HepG2 (cell line): ENCODE data around the gene NOC2L. TPM values are rescaled to one million over a fixed set of nuclear protein-coding genes. Genes with fewer than 3 reads are reported as not detected.

Experiments
- ATF7-NPFF ChIP-seq: sonication (generic); formaldehyde crosslinking; IDR thresholded peaks from 2 replicates; pipeline ENCODE4 v1.8.1; 2023; ENCODE audit warnings: mild to moderate bottlenecking, low read depth, missing genetic modification reagents, moderate library complexity
- BCL6 ChIP-seq: IDR thresholded peaks from 2 replicates; pipeline ENCODE4 v1.6.1; 2016; ENCODE audit warnings: missing genetic modification reagents, missing compliant biosample characterization
- EEA1 ChIP-seq: sonication (generic); formaldehyde crosslinking; IDR thresholded peaks from 2 replicates; pipeline ENCODE4 v1.5.1; 2020; ENCODE audit warnings: mild to moderate bottlenecking, missing genetic modification reagents, borderline replicate concordance
- HNRNPLL ChIP-seq: fragments of 200-400 bp; formaldehyde crosslinking; IDR thresholded peaks from 2 replicates; pipeline ENCODE4 v1.6.1; 2017; ENCODE audit warnings: mild to moderate bottlenecking, low read depth, low read length; ENCODE audit not compliant: poor library complexity, severe bottlenecking
- KLF12 ChIP-seq: sonication (generic); formaldehyde crosslinking; IDR thresholded peaks from 2 replicates; pipeline ENCODE4 v1.4.0; 2020; ENCODE audit warnings: missing genetic modification reagents, borderline replicate concordance
- MTF2 ChIP-seq: sonication (generic); formaldehyde crosslinking; IDR thresholded peaks from 2 replicates; pipeline ENCODE4 v1.5.0; 2020; ENCODE audit warnings: missing genetic modification reagents, borderline replicate concordance
- MXI1 ChIP-seq: IDR thresholded peaks from 3 replicates; pipeline ENCODE4 v1.6.1; 2012; ENCODE audit warnings: low read depth, low read length, inconsistent platforms, borderline replicate concordance
- SAP130 ChIP-seq: IDR thresholded peaks from 2 replicates; pipeline ENCODE4 v1.6.1; 2016; ENCODE audit warnings: low read depth
- SRSF1 ChIP-seq: fragments of 200-400 bp; formaldehyde crosslinking; optimal IDR thresholded peaks from 2 replicates; pipeline ENCODE3; 2017; ENCODE audit warnings: mild to moderate bottlenecking, low read depth, low read length, moderate library complexity
- TAF15 ChIP-seq: fragments of 200-400 bp; formaldehyde crosslinking; IDR thresholded peaks from one replicate; pipeline ENCODE4 v1.6.1; 2018; ENCODE audit warnings: mild to moderate bottlenecking, low read depth, low read length; ENCODE audit not compliant: poor library complexity, severe bottlenecking
- ZFY ChIP-seq: sonication (generic); formaldehyde crosslinking; IDR thresholded peaks from 2 replicates; pipeline ENCODE4 v1.4.0; 2020; ENCODE audit warnings: missing genetic modification reagents
- ZNF558 ChIP-seq: sonication (generic); formaldehyde crosslinking; IDR thresholded peaks from 2 replicates; pipeline ENCODE4 v1.9.0; 2022; ENCODE audit warnings: mild to moderate bottlenecking, missing genetic modification reagents, borderline replicate concordance
- polyA plus RNA-seq, 8 experiments: library from polyadenylated mRNA; depleted of rRNA in 3 of 8; stranded (reverse) in 7 of 8; unstranded in 1 of 8; fragments of >200 nt; fragmentation: Illumina TruSeq in 4 of 8; extraction: Trizol in 4 of 8; gene quantifications; 2 replicates each; pipeline versions ENCODE4 v1.2.1 to v1.2.3, GENCODE V29; 2011 to 2016; ENCODE audit warnings: low read depth in 4 of 8, missing spikeins in 1 of 8, mixed read lengths in 1 of 8; ENCODE audit not compliant: insufficient read depth in 1 of 8
- total RNA-seq, 5 experiments: library from RNA; depleted of rRNA; stranded (reverse); fragments of >200 nt; fragmentation: Illumina TruSeq; extraction: Trizol; gene quantifications; 2 replicates each; pipeline ENCODE4 v1.2.3, GENCODE V29; 2016; ENCODE audit warnings: low read depth in 1 of 5
- TF ChIP-seq, protein P1 (sequence below): fragments of 450-650 bp; IDR thresholded peaks from 2 replicates; pipeline ENCODE4 v1.6.1; 2017
- TF ChIP-seq, protein P2 (sequence below): sonication (generic); formaldehyde crosslinking; IDR thresholded peaks from 2 replicates; pipeline ENCODE4 v1.5.1; 2020; ENCODE audit warnings: missing genetic modification reagents, mild to moderate bottlenecking, borderline replicate concordance
- TF ChIP-seq, protein P3 (sequence below): sonication (generic); formaldehyde crosslinking; IDR thresholded peaks from 2 replicates; pipeline ENCODE4 v1.4.0; 2020; ENCODE audit warnings: missing genetic modification reagents
- TF ChIP-seq, protein P4 (sequence below): sonication (generic); formaldehyde crosslinking; IDR thresholded peaks from 2 replicates; pipeline ENCODE4 v1.8.1; 2023; ENCODE audit warnings: mild to moderate bottlenecking, moderate library complexity, missing genetic modification reagents
- TF ChIP-seq, protein P5 (sequence below): IDR thresholded peaks from 2 replicates; pipeline ENCODE4 v1.6.1; 2016; ENCODE audit warnings: mild to moderate bottlenecking, missing biosample characterization, missing genetic modification reagents
- TF ChIP-seq, protein P6 (sequence below): sonication (generic); formaldehyde crosslinking; IDR thresholded peaks from 2 replicates; pipeline ENCODE4 v1.5.0; 2020; ENCODE audit warnings: missing genetic modification reagents

NOC2L gene
- total and polyA plus RNA-seq, 2 of the 13 experiments (the other 11 are each of a cell fraction or from before 2014, with no cell fraction given) = 32.0 to 103 TPM

DNA sequence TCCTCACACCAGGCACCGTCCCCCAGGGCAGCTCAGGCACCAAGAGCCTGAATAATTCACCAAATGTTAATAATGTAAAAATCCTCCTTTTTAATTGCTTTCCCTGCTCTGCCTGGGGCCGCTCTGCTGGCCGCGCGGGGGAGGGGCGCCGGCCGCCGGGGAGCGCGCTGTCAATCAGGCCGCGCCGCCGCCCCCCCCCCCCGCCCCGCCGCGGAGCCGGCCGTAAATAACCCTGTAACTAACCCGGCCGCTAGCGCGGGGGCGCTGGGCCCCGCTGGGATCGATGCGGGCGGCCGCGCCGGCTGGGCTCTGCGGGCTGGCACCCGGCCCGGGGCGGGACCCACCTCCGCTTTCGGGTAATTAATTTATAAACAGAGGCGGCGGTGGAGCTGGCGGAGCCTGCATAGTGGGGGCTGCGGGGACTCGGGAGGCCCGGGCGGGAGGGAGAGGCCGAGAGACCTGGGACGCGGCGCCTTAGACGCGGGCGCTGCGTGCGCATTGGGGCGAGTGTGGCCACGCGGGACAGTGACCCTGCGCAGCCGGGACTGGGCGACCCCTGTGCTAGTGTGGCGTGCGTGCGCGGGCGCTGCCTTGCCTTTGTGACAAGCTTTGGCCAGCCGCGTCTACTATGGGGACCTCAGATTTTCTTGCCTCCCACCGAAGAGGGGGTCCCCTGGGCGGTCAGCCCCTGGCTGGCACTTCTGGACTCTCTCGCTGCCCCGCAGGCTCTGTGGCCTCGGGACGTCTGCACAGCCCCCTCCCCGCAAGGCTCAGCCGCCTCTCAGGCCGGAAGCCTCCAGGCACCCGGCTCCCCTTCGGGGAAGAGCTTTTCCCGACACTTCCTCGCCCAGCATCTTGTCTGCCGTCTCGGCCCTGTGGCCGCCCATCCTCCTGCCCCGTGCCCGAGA, 18.7 kb downstream of the NOC2L start (continued):
- TF ChIP-seq, protein P1, sequence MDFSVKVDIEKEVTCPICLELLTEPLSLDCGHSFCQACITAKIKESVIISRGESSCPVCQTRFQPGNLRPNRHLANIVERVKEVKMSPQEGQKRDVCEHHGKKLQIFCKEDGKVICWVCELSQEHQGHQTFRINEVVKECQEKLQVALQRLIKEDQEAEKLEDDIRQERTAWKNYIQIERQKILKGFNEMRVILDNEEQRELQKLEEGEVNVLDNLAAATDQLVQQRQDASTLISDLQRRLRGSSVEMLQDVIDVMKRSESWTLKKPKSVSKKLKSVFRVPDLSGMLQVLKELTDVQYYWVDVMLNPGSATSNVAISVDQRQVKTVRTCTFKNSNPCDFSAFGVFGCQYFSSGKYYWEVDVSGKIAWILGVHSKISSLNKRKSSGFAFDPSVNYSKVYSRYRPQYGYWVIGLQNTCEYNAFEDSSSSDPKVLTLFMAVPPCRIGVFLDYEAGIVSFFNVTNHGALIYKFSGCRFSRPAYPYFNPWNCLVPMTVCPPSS = no peak
- TF ChIP-seq TAF15 (no peak), MXI1 (no peak), HNRNPLL (peak; percentile 35), ZNF558 (CRISPR knock-in tag) (no peak), MTF2 (peak; percentile 39; the same call in 1 of the 2 replicates), KLF12 (no peak), SAP130 (CRISPR knock-in tag) (peak; percentile 29; the same call in 1 of the 2 replicates), SRSF1 (no peak), ATF7-NPFF (CRISPR knock-in tag) (no peak), ZFY (CRISPR knock-in tag) (peak; percentile 12; the same call in 1 of the 2 replicates), EEA1 (CRISPR knock-in tag) (0 out of 2 replicates have a peak, but pooled peaks have one; percentile 77), BCL6 (CRISPR knock-in tag) (peak; percentile 34; the same call in 1 of the 2 replicates)
- TF ChIP-seq, protein P2, sequence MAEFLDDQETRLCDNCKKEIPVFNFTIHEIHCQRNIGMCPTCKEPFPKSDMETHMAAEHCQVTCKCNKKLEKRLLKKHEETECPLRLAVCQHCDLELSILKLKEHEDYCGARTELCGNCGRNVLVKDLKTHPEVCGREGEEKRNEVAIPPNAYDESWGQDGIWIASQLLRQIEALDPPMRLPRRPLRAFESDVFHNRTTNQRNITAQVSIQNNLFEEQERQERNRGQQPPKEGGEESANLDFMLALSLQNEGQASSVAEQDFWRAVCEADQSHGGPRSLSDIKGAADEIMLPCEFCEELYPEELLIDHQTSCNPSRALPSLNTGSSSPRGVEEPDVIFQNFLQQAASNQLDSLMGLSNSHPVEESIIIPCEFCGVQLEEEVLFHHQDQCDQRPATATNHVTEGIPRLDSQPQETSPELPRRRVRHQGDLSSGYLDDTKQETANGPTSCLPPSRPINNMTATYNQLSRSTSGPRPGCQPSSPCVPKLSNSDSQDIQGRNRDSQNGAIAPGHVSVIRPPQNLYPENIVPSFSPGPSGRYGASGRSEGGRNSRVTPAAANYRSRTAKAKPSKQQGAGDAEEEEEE (CRISPR knock-in tag) = 0 out of 2 replicates have a peak, but pooled peaks have one; percentile 44
- TF ChIP-seq, protein P3, sequence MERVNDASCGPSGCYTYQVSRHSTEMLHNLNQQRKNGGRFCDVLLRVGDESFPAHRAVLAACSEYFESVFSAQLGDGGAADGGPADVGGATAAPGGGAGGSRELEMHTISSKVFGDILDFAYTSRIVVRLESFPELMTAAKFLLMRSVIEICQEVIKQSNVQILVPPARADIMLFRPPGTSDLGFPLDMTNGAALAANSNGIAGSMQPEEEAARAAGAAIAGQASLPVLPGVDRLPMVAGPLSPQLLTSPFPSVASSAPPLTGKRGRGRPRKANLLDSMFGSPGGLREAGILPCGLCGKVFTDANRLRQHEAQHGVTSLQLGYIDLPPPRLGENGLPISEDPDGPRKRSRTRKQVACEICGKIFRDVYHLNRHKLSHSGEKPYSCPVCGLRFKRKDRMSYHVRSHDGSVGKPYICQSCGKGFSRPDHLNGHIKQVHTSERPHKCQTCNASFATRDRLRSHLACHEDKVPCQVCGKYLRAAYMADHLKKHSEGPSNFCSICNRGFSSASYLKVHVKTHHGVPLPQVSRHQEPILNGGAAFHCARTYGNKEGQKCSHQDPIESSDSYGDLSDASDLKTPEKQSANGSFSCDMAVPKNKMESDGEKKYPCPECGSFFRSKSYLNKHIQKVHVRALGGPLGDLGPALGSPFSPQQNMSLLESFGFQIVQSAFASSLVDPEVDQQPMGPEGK (CRISPR knock-in tag) = peak; percentile 41; the same call in 1 of the 2 replicates
- TF ChIP-seq, protein P4, sequence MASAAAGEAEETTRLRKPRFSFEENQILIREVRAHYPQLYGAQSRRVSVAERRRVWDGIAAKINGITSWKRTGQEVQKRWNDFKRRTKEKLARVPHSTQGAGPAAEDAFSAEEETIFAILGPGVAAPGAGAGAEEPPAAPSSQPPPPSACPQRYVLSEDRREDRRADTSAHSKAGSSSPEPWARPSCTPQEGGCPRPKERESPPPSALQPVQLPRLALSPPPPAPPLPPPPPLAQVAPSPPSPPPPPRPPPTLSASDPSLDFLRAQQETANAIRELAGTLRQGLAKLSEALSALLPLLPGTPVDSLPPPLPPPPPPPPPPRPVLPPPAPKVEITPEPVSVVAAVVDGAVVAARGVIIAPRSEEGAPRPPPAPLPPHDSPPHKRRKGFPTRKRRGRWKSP (CRISPR knock-in tag) = peak; percentile 34; the same call in 1 of the 2 replicates
- TF ChIP-seq, protein P5, sequence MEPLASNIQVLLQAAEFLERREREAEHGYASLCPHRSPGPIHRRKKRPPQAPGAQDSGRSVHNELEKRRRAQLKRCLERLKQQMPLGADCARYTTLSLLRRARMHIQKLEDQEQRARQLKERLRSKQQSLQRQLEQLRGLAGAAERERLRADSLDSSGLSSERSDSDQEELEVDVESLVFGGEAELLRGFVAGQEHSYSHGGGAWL = no peak
- TF ChIP-seq, protein P6, sequence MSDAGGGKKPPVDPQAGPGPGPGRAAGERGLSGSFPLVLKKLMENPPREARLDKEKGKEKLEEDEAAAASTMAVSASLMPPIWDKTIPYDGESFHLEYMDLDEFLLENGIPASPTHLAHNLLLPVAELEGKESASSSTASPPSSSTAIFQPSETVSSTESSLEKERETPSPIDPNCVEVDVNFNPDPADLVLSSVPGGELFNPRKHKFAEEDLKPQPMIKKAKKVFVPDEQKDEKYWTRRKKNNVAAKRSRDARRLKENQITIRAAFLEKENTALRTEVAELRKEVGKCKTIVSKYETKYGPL = no peak
